ENCODE measurements around the gene FLAD1. TPM values are rescaled to one million over a fixed set of nuclear protein-coding genes. Genes with fewer than 3 reads are reported as not detected.

FLAD1 gene
- total RNA-seq, 4 donors from 2014 or later, result 12.6 to 33.8 (median 20.7) TPM

DNA sequence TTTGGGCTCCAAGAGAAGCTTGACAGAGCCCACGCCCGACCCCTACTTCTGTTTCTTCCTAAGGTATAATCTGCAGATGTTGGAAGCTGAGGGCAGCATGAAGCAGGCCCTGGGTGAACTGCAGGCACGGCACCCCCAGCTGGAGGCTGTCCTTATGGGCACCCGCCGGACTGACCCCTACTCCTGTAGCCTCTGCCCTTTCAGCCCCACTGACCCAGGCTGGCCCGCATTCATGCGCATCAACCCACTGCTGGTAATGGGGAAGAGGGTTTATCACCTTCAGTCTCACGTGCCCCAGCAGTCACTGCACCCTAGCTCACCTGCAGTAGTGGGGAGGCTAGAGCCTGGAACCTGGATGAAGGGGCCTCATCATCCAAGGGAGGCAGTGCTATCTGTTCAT lies 7.1 kb downstream of the FLAD1 start:
- H3K36me3 ChIP-seq, result no peaks in the 10 kb centered on the region
- intact Hi-C loops (cut with DNase I; ENCODE audit: low total_unique reads), result no loop called here

DNA sequence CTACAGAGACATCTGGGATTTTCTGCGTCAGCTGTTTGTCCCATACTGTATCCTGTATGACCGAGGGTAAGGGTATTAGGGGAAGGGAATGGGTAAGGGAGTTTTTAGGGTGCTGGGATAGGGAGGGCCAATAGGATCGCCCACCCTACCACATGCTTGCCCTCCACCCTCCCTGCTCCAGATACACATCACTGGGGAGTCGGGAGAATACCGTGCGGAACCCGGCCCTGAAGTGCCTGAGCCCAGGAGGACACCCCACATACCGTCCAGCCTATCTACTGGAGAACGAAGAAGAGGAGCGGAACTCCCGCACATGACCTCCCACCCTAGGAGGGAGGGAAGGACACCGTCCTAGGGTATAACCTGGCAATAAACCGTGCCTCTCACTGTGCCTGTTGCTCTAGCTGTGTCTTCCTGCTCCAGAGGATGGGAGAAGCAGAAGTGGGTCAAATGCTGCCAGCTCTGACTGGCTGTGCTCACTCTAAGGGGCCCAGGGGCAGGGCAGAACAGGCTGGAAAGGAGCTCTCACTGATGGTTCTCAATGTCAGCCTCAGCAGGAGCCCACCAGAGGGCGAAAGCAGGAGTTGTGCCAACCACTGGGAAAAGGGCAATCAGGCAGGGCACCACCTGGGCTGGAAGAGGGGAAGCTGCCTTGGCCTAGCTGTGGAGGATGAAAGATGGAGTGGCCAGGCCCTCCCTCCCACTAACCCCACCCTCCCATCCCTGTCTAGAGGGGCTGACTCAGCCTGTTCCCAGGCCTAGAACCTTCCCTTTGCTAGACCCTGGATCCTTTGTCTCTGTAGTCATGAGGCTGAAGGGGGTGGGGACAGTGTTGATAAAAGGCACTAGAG lies 9.8 kb downstream of the FLAD1 start:
- Histone ChIP-seq H3K4me3 (no peak overlapping the region), H3K27ac (no peak overlapping the region), H3K36me3 (no peaks in the 10 kb centered on the region), H3K4me1 (peaks cover 0 to 3% of the 10 kb centered on the region in 2 donors), H3K9me3 (no peaks in the 10 kb centered on the region), H3K27me3 (no peaks in the 10 kb centered on the region)
- no peak for TF ChIP-seq POLR2A (IDR thresholded peaks at IDR 0.05)
- TF ChIP-seq, protein P1, sequence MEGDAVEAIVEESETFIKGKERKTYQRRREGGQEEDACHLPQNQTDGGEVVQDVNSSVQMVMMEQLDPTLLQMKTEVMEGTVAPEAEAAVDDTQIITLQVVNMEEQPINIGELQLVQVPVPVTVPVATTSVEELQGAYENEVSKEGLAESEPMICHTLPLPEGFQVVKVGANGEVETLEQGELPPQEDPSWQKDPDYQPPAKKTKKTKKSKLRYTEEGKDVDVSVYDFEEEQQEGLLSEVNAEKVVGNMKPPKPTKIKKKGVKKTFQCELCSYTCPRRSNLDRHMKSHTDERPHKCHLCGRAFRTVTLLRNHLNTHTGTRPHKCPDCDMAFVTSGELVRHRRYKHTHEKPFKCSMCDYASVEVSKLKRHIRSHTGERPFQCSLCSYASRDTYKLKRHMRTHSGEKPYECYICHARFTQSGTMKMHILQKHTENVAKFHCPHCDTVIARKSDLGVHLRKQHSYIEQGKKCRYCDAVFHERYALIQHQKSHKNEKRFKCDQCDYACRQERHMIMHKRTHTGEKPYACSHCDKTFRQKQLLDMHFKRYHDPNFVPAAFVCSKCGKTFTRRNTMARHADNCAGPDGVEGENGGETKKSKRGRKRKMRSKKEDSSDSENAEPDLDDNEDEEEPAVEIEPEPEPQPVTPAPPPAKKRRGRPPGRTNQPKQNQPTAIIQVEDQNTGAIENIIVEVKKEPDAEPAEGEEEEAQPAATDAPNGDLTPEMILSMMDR (IDR thresholded peaks at IDR 0.05), result no peak
- no peak for DNase-seq
- intact Hi-C loops (cut with DNase I; ENCODE audit: low total_unique reads), result no loop called here

More for the DNA sequence above, 7.1 kb downstream of the FLAD1 start:
- Histone ChIP-seq H3K4me1 (peaks cover 0 to 3% of the 10 kb centered on the region in 2 donors), H3K27ac (no peak overlapping the region), H3K27me3 (no peaks in the 10 kb centered on the region), H3K4me3 (no peak overlapping the region), H3K9me3 (no peaks in the 10 kb centered on the region)
- TF ChIP-seq, protein P1 (IDR thresholded peaks at IDR 0.05), result no peak
- no peak for TF ChIP-seq POLR2A (IDR thresholded peaks at IDR 0.05)
- DNase-seq, result no peak

DNA sequence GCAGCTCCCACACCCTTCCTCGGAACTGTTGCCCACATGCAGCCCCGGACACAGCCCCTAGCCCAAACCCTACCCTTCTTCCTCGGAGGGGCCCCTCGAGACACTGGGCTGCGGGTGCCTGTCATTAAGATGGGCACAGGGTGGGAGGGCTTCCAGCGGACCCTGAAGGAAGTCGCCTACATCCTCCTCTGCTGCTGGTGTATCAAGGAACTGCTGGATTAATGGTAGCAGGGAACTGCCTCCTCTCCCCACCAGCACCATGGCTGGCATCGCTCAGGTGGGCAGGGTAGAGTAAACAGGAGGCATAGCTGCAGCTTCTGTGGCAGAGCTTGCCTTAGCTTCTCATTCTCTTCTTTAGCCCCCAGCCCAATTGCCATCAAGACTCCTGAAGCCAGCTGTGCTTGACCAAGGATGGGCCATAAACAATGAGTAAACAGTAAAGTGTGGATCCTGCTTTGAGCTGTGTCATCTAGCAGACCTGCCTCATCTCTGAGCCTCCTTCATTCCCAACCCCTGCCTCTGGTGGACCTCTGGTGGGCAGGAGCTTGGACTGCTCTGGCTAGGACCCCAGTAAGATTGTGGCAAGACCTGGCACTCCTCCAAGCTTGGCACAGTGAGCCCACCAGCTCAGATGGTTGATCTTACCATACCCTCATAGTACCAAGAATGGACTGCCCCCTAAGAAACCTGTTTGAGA lies 10.6 kb downstream of the FLAD1 start, which contains the start of gene LENEP:
Gene LENEP (plus strand): TSS at position 15 of the 697 bp plus-strand sequence. CDS start 22 bp downstream, at position 37.
- no peak for DNase-seq
- intact Hi-C loops (cut with DNase I; ENCODE audit: low total_unique reads), result no loop called here
- no peak within 1 kb of the TSS for H3K27ac ChIP-seq

DNA sequence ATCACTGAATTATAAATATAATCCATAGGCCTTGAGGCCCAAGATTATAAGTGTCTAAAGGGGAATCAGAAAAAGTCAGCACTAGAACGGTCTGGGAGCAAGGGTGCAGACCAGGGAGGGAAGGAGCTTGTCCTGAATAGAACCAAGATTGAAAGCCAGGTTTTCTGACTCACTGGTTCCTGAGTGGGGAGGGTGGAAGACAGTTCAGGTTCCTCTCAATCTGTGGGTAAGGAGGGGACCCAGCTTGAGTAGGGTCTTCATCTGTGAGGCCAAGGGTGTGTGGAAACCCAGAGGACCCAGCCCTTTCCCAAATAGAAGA lies 11.1 kb downstream of the FLAD1 start:
- no peak for DNase-seq
- TF ChIP-seq, protein P1 (IDR thresholded peaks at IDR 0.05), result no peak
- H3K27me3 ChIP-seq, result no peaks in the 10 kb centered on the region
- H3K36me3 ChIP-seq, result no peaks in the 10 kb centered on the region
- no peak overlapping the region for H3K4me3 ChIP-seq
- intact Hi-C loops (cut with DNase I; ENCODE audit: low total_unique reads), result no loop called here
- H3K9me3 ChIP-seq, result no peaks in the 10 kb centered on the region
- no peak overlapping the region for H3K27ac ChIP-seq
- H3K4me1 ChIP-seq, result peaks cover 0 to under 1% of the 10 kb centered on the region in 2 donors

More for the DNA sequence above, 10.6 kb downstream of the FLAD1 start, which contains the start of gene LENEP:
- no peak within 1 kb of the TSS for H3K4me3 ChIP-seq
- H3K36me3 ChIP-seq, result no peaks in the 10 kb centered on the region
- H3K27me3 ChIP-seq, result no peaks in the 10 kb centered on the region
- H3K9me3 ChIP-seq, result no peaks in the 10 kb centered on the region
- no peak for TF ChIP-seq POLR2A (IDR thresholded peaks at IDR 0.05)
- TF ChIP-seq, protein P1 (IDR thresholded peaks at IDR 0.05), result no peak
- H3K4me1 ChIP-seq, result peaks cover 0 to 2% of the 10 kb centered on the region in 2 donors

DNA sequence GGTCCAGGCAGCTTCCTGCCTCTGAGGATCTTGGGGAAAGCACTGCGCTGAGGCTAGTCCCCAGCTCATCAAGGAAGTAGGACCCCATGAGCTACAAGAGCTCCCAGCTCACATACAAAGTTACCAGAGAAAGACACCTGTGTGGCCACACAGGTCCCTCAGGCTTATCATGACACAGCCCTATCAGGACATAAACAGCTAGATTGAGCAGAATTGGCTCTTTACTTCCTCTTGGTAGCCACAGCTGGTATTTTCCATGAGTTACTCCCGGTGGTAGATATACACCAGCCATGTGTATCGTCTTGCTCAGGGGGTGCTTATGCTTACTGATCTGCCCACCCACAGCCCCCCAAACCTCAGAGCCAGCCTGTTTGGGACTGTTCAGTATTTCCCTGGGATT lies 11.4 kb downstream of the FLAD1 start:
- TF ChIP-seq, protein P1 (IDR thresholded peaks at IDR 0.05), result no peak
- no peak for TF ChIP-seq POLR2A (IDR thresholded peaks at IDR 0.05)
- no peak for DNase-seq
- no peak overlapping the region for H3K4me3 ChIP-seq
- intact Hi-C loops (cut with DNase I; ENCODE audit: low total_unique reads), result no loop called here
- no peaks in the 10 kb centered on the region for H3K36me3 ChIP-seq
- H3K4me1 ChIP-seq, result peaks cover 0 to 4% of the 10 kb centered on the region in 2 donors
- H3K27ac ChIP-seq, result no peak overlapping the region
- H3K9me3 ChIP-seq, result no peaks in the 10 kb centered on the region
- H3K27me3 ChIP-seq, result no peaks in the 10 kb centered on the region

Measured in uterus (tissue), 4 donors.